ENCODE results near the gene EHBP1.

The EHBP1 gene

GRCh38 chr2:62794791-62795190 lies 89.3 kb downstream of the EHBP1 start:
- Histone ChIP-seq H3K9ac (no peak overlapping the region), H3K4me2 (no peak overlapping the region), H3K79me2 (ENCODE audit: insufficient read depth, low read depth) (no peaks in the 10 kb centered on the region), H3K4me3 (IDR thresholded peaks at IDR 0.05; ENCODE audit: insufficient read depth, low read depth, low read length) (no peak overlapping the region), H3K4me1 (ENCODE audit: low read depth, poor library complexity, severe bottlenecking) (no peaks in the 10 kb centered on the region), H3K27me3 (ENCODE audit: insufficient read depth, low read depth) (no peaks in the 10 kb centered on the region), H2AFZ (ENCODE audit: low read depth) (no peak overlapping the region), H3K27ac (no peak overlapping the region), H4K20me1 (ENCODE audit: insufficient read depth) (no peaks in the 10 kb centered on the region), H3K36me3 (ENCODE audit: insufficient read depth) (no peaks in the 10 kb centered on the region)
- TF ChIP-seq CTCF (conservative IDR thresholded peaks at IDR 0.05; ENCODE audit: low read depth, low read length) = no peak

GRCh38 chr2:62795341-62795740 lies 89.8 kb downstream of the EHBP1 start:
- TF ChIP-seq CTCF (conservative IDR thresholded peaks at IDR 0.05; ENCODE audit: low read depth, low read length) = no peak
- H3K79me2 ChIP-seq (ENCODE audit: insufficient read depth, low read depth) = no peaks in the 10 kb centered on the region
- H3K4me1 ChIP-seq (ENCODE audit: low read depth, poor library complexity, severe bottlenecking) = no peaks in the 10 kb centered on the region

GRCh38 chr2:62797107-62797506 lies 91.6 kb downstream of the EHBP1 start:
- no peaks in the 10 kb centered on the region for H3K27me3 ChIP-seq (ENCODE audit: insufficient read depth, low read depth)
- no peak overlapping the region for H2AFZ ChIP-seq (ENCODE audit: low read depth)
- no peak overlapping the region for H3K27ac ChIP-seq
- no peaks in the 10 kb centered on the region for H3K79me2 ChIP-seq (ENCODE audit: insufficient read depth, low read depth)
- no peak overlapping the region for H3K4me2 ChIP-seq
- no peak overlapping the region for H3K4me3 ChIP-seq (IDR thresholded peaks at IDR 0.05; ENCODE audit: insufficient read depth, low read depth, low read length)
- H3K4me1 ChIP-seq (ENCODE audit: low read depth, poor library complexity, severe bottlenecking) = peaks cover 9% of the 10 kb centered on the region
- no peaks in the 10 kb centered on the region for H4K20me1 ChIP-seq (ENCODE audit: insufficient read depth)
- H3K36me3 ChIP-seq (ENCODE audit: insufficient read depth) = no peaks in the 10 kb centered on the region
- no peak for TF ChIP-seq CTCF (conservative IDR thresholded peaks at IDR 0.05; ENCODE audit: low read depth, low read length)
- H3K9ac ChIP-seq = no peak overlapping the region

More at GRCh38 chr2:62795341-62795740, 89.8 kb downstream of the EHBP1 start:
- Histone ChIP-seq H4K20me1 (ENCODE audit: insufficient read depth) (no peaks in the 10 kb centered on the region), H3K4me3 (IDR thresholded peaks at IDR 0.05; ENCODE audit: insufficient read depth, low read depth, low read length) (no peak overlapping the region), H3K9ac (no peak overlapping the region), H3K27me3 (ENCODE audit: insufficient read depth, low read depth) (no peaks in the 10 kb centered on the region), H3K27ac (no peak overlapping the region), H3K36me3 (ENCODE audit: insufficient read depth) (no peaks in the 10 kb centered on the region), H2AFZ (ENCODE audit: low read depth) (no peak overlapping the region), H3K4me2 (no peak overlapping the region)

- Histone ChIP-seq H3K9ac (no peak overlapping the region), H3K27ac (no peak overlapping the region), H3K27me3 (ENCODE audit: insufficient read depth, low read depth) (no peaks in the 10 kb centered on the region), H2AFZ (ENCODE audit: low read depth) (no peak overlapping the region), H4K20me1 (ENCODE audit: insufficient read depth) (no peaks in the 10 kb centered on the region), H3K79me2 (ENCODE audit: insufficient read depth, low read depth) (no peaks in the 10 kb centered on the region), H3K4me3 (IDR thresholded peaks at IDR 0.05; ENCODE audit: insufficient read depth, low read depth, low read length) (no peak overlapping the region), H3K4me1 (ENCODE audit: low read depth, poor library complexity, severe bottlenecking) (peaks cover 13% of the 10 kb centered on the region), H3K36me3 (ENCODE audit: insufficient read depth) (no peaks in the 10 kb centered on the region), H3K4me2 (no peak overlapping the region)
- TF ChIP-seq CTCF (conservative IDR thresholded peaks at IDR 0.05; ENCODE audit: low read depth, low read length) = no peak
These were observed 95.1 kb downstream of the EHBP1 start for GRCh38 chr2:62800618-62801017.

Data from KMS-11 (cell line).